IPS-NIHi11 (cell line): Measurements from ENCODE around the gene DMRTB1.

Source experiments
- DNase-seq: peaks from one replicate; pipeline ENCODE4 v3.0.0; 2012; ENCODE audit warnings: mixed read lengths, low spot score

The DMRTB1 gene

DNA sequence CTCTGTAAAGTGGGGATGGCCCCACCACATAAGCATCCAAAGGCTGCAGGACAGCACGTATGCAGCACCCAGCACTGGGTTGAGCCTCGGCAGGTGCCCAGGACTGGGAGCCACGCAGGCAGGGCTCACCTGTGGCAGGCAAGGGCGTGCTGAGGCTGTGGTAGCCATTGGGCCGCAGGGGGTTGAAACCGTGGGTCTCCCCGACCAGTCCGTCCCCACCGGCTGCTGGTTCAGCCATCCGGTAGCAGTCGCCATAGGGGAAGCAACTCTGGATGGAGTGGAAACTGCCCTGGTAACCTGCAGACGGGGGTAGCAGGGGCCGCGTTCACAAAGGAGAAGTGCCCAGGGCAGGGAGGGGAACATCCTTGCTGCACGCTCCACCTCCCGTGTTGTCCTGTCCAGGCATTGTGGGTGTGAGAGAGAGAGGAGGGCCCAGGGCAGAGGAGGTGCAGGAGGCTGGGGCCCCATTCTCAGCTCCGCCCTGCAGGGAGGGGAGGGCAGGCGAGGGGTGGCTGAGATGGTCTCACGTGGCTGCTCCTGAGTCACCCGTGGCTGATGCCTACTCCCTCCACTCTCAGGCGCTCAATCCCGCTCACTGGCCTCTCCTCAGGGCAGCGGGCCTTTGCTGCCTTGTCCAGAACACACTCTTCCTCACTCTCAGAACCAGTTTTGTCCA, 49.9 kb downstream of the DMRTB1 start:
- DNase-seq, result peak; percentile 67

DNA sequence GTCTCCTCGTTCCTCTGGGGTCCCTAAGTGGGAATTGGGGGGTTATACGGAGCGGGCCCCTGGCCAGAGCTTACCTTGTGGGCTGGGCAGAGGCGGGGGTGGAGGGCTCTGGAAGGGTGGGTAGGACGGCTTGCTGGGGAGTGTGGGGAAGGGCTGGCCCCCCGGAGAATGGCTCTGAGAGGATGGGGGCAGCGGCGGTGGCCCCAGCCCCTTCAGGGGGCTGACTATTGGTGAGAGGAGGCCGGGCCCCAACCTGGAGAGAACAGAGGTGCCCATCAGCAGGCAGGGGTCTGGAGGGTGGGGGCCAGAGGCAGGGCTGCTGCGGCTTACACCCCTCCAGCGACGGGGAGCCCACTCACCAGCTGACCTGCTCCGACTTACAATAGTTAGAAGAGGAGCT, 50.6 kb downstream of the DMRTB1 start:
- no peak for DNase-seq

DNA sequence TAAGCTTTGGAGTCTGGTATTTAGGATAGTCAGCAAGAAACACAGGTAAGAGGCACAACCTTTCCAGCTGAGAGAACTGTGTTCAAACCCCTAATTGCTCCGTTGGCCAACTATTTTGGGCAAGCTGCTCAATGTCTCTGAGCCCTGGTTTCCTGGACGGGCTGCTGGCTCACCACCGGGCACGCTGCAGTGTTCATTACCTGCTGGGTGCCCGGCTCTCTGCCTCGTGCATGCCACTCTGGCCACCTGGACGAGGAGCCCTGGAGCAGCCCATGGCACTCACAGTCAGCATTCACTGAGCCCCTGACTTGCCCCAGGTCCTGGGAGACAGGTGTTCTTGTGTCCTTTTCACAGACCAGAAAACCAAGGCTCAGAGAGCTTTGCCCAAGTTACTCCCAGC, 51.0 kb downstream of the DMRTB1 start:
- DNase-seq, result no peak

- DNase-seq, result no peak
Observed at GRCh38 chr1:53511323-53511932, 52.2 kb downstream of the DMRTB1 start.

DNA sequence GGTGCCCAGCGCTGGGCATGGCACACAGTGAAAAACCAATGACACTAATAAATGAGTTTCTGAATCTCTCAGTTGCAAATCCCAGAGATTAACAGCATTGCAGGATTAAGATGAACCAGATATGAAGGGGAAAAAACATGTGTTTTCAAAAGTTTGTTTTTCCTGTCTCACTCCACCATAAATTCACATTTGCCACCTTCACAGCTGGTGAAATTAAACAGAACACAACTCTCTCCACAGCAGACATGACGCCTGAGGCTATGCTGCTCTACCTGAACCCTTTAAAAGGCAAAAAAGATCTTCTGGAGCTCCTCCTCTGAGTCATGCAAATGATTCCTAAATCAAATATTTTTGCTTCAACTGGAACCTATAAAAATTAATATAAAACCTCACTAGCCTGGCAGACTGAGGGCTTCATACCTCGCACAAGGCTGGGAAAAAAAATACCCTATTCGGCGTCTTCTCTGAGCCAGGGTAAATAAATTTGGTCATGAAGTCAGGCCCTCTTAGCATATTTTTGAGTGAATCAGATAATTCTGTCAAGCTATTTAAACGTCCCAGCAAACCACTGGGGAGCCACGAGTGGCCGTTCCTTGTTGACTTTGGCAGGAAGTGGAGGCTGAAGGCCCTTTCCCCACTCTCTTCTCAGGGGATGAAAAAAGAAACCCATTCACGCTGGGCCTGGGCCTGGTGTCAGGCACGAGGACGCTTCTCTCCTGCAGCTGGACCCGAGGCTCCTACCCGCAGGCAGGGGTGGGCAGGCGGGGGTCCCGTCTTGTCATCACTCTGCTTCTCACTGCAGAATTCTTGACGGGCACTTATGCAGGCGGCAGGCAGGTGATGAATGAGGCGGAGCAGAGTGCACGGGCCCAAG, 53.0 kb downstream of the DMRTB1 start:
- DNase-seq, result no peak

GRCh38 chr1:53512807-53513755, 53.9 kb downstream of the DMRTB1 start:
- no peak for DNase-seq

DNA sequence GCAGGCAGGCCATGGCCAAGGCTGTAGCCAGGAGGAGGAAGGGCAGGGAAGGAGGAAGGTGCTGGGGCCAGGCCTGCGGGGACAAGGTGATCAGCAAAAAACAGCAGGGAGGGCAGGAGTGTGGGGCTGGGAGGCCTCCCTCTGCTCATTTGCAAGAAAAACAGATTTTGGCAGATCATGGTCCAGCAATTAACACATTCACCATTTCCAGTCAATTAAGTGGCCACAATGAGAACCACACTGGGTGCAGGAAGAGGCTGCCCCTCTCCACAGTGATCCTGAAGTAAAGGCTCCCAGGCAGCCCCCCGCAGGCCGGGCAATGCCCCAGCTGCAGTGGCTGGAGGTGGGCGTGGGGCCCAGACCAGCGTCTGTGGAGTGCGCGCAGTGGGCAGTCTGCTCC, 54.6 kb downstream of the DMRTB1 start:
- DNase-seq, result no peak

- DNase-seq, result no peak
Observed at GRCh38 chr1:53514436-53514835, 55.2 kb downstream of the DMRTB1 start.

- no peak for DNase-seq
Observed at GRCh38 chr1:53516181-53516580, 57.0 kb downstream of the DMRTB1 start.
